ENCODE results near the gene SUSD4. TPM values are rescaled to one million over a fixed set of nuclear protein-coding genes. Genes with fewer than 3 reads are reported as not detected.
"Not testable (repeated sequence)": the region's sequence is repeated elsewhere in the genome, so short reads cannot be mapped to it uniquely, and the experiment has no call there.

The SUSD4 gene
- total RNA-seq, 6 experiments from 2014 or later = 1.3 to 5.9 (median 2.8) TPM

GRCh38 chr1:223405507-223405906 lies 41.5 kb upstream of the SUSD4 start:
- no peaks in the 10 kb centered on the region for H3K4me1 ChIP-seq
- no peak for TF ChIP-seq CTCF (IDR thresholded peaks at IDR 0.05)
- TF ChIP-seq POLR2A (IDR thresholded peaks at IDR 0.05) = no peak
- no peaks in the 10 kb centered on the region for H3K27me3 ChIP-seq
- 100% methylated on average over 3 of the region's 3 CpGs for WGBS (ENCODE audit: insufficient coverage, low coverage, low lambda C conversion rate, missing lambda C conversion rate)
- no peak for ATAC-seq
- H3K4me3 ChIP-seq = no peak overlapping the region
- H3K9me3 ChIP-seq = no peaks in the 10 kb centered on the region
- DNase-seq = no peak
- H3K36me3 ChIP-seq = no peaks in the 10 kb centered on the region
- H3K27ac ChIP-seq = no peak overlapping the region
- intact Hi-C loops (cut with DNase I) = no loop called here

- Histone ChIP-seq H3K27ac (no peak overlapping the region), H3K27me3 (no peaks in the 10 kb centered on the region), H3K4me1 (no peaks in the 10 kb centered on the region), H3K36me3 (no peaks in the 10 kb centered on the region), H3K4me3 (no peak overlapping the region), H3K9me3 (no peaks in the 10 kb centered on the region)
- no peak for ATAC-seq
- no peak for DNase-seq
- WGBS (ENCODE audit: insufficient coverage, low coverage, low lambda C conversion rate, missing lambda C conversion rate) = 77% methylated on average over 3 of the region's 3 CpGs
- TF ChIP-seq CTCF (IDR thresholded peaks at IDR 0.05) (no peak), POLR2A (IDR thresholded peaks at IDR 0.05) (no peak)
- intact Hi-C loops (cut with DNase I) = no loop called here
Measured at GRCh38 chr1:223403184-223403815, 39.3 kb upstream of the SUSD4 start.

- intact Hi-C loops (cut with DNase I) = no loop called here
- Histone ChIP-seq H3K4me1 (no peaks in the 10 kb centered on the region), H3K36me3 (no peaks in the 10 kb centered on the region), H3K27ac (no peak overlapping the region), H3K9me3 (no peaks in the 10 kb centered on the region), H3K4me3 (no peak overlapping the region), H3K27me3 (no peaks in the 10 kb centered on the region)
- ATAC-seq (no peak), DNase-seq (no peak)
- WGBS (ENCODE audit: insufficient coverage, low coverage, low lambda C conversion rate, missing lambda C conversion rate) = 50% methylated on average over 2 of the region's 2 CpGs
- TF ChIP-seq POLR2A (IDR thresholded peaks at IDR 0.05) = no peak
- TF ChIP-seq CTCF (IDR thresholded peaks at IDR 0.05) = no peak
Measured at GRCh38 chr1:223402790-223403142, 38.8 kb upstream of the SUSD4 start.

- TF ChIP-seq POLR2A (IDR thresholded peaks at IDR 0.05) = no peak
- TF ChIP-seq CTCF (IDR thresholded peaks at IDR 0.05) = no peak
- intact Hi-C loops (cut with DNase I) = no loop called here
- DNase-seq = no peak
- Histone ChIP-seq H3K27me3 (no peaks in the 10 kb centered on the region), H3K9me3 (no peaks in the 10 kb centered on the region), H3K36me3 (no peaks in the 10 kb centered on the region), H3K4me1 (no peaks in the 10 kb centered on the region), H3K27ac (no peak overlapping the region), H3K4me3 (no peak overlapping the region)
- WGBS (ENCODE audit: insufficient coverage, low coverage, low lambda C conversion rate, missing lambda C conversion rate) = 55% methylated on average over 1 of the region's 2 CpGs
- no peak for ATAC-seq
Measured at GRCh38 chr1:223401873-223402789, 38.2 kb upstream of the SUSD4 start.

GRCh38 chr1:223399393-223399792 lies 35.4 kb upstream of the SUSD4 start:
- H3K9me3 ChIP-seq; H3K4me3 ChIP-seq; DNase-seq; ATAC-seq; intact Hi-C loops (cut with DNase I); H3K27me3 ChIP-seq; H3K27ac ChIP-seq; H3K36me3 ChIP-seq; H3K4me1 ChIP-seq: not testable (repeated sequence)
- no CpG with 5 or more reads among the region's 6 CpGs for WGBS (ENCODE audit: insufficient coverage, low coverage, low lambda C conversion rate, missing lambda C conversion rate)

Measured in right lobe of liver (tissue), 6 donors.